ENCODE data around the gene TEC. TPM values are rescaled to one million over a fixed set of nuclear protein-coding genes. Genes with fewer than 3 reads are reported as not detected.
A peak's percentile ranks its signal among the peaks of the same experiment; 100 is the strongest.

Gene TEC
- total RNA-seq, 1 donor from 2014 or later, result 1.8 TPM

DNA sequence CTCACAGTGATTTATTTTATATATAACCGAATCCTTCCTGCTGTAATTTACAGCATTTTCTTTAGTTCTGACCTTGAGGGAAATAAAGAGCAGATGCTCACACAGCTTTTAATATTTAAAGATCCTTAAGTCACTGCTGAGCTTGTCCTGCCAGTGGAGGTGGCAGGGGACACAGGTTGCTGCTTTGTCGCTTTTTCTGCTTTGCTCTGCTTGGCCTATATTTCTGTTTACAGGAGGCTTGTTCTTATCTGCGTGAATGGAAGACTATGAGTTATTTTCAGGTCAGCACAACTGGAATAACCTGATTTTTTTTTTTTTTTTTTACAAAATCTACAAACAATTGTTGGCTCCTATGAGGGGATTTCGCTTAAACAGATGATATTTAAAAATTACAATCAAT, 137.9 kb downstream of the TEC start:
- Mint-ChIP-seq H3K27ac (peak overlapping the region; percentile 78), H3K4me3 (peak overlapping the region; percentile 54), H3K4me1 (ENCODE audit: unreplicated experiment) (peaks cover 28% of the 10 kb centered on the region), H3K9me3 (no peaks in the 10 kb centered on the region), H3K36me3 (peaks cover 4% of the 10 kb centered on the region), H3K27me3 (no peaks in the 10 kb centered on the region)
- DNase-seq (ENCODE audit: extremely low spot score, unreplicated experiment), result no peak
- TF ChIP-seq CTCF (conservative IDR thresholded peaks at IDR 0.05), result no peak

DNA sequence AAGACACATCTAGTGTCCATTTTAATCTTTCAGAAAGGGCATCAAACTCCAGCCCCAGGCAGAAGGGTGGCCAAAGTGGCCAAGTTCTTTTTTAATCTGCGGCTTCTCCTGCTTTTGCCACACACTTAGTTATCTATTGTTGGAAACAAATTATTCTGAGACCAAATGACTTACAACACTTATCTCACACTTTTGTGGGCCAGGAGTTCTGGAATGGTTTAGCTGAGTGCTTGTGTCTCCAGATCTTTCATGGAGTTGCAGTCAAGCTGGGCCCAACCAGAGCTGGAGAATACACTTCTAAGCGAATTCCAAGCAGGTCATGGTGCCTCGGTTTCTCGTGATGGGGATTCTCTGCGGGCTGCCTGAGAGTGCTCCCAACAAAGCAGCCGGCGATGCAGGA, 139.5 kb downstream of the TEC start:
- Mint-ChIP-seq H3K36me3 (peaks cover under 1% of the 10 kb centered on the region), H3K27ac (no peak overlapping the region), H3K27me3 (no peaks in the 10 kb centered on the region), H3K4me1 (ENCODE audit: unreplicated experiment) (peaks cover 28% of the 10 kb centered on the region), H3K9me3 (no peaks in the 10 kb centered on the region), H3K4me3 (no peak overlapping the region)
- no peak for DNase-seq (ENCODE audit: extremely low spot score, unreplicated experiment)
- TF ChIP-seq CTCF (conservative IDR thresholded peaks at IDR 0.05), result no peak

- Mint-ChIP-seq H3K27ac (peak overlapping the region; percentile 27), H3K36me3 (no peaks in the 10 kb centered on the region), H3K4me3 (no peak overlapping the region), H3K4me1 (ENCODE audit: unreplicated experiment) (peaks cover 28% of the 10 kb centered on the region), H3K9me3 (no peaks in the 10 kb centered on the region), H3K27me3 (no peaks in the 10 kb centered on the region)
- TF ChIP-seq CTCF (conservative IDR thresholded peaks at IDR 0.05), result no peak
- no peak for DNase-seq (ENCODE audit: extremely low spot score, unreplicated experiment)
Observed at GRCh38 chr4:48129307-48130014, 140.2 kb downstream of the TEC start.

- H3K4me3 Mint-ChIP-seq, result peak overlapping the region; percentile 59
- H3K27ac Mint-ChIP-seq, result peak overlapping the region; percentile 90
- no peaks in the 10 kb centered on the region for H3K27me3 Mint-ChIP-seq
- H3K4me1 Mint-ChIP-seq (ENCODE audit: unreplicated experiment), result peaks cover 22% of the 10 kb centered on the region
- no peaks in the 10 kb centered on the region for H3K9me3 Mint-ChIP-seq
- H3K36me3 Mint-ChIP-seq, result no peaks in the 10 kb centered on the region
- peak; percentile 71 for TF ChIP-seq CTCF (conservative IDR thresholded peaks at IDR 0.05)
- no peak for DNase-seq (ENCODE audit: extremely low spot score, unreplicated experiment)
Observed at GRCh38 chr4:48127682-48128404, 141.8 kb downstream of the TEC start.

- H3K36me3 Mint-ChIP-seq, result no peaks in the 10 kb centered on the region
- peak overlapping the region; percentile 90 for H3K27ac Mint-ChIP-seq
- no peaks in the 10 kb centered on the region for H3K27me3 Mint-ChIP-seq
- no peaks in the 10 kb centered on the region for H3K9me3 Mint-ChIP-seq
- DNase-seq (ENCODE audit: extremely low spot score, unreplicated experiment), result no peak
- TF ChIP-seq CTCF (conservative IDR thresholded peaks at IDR 0.05), result no peak
- H3K4me1 Mint-ChIP-seq (ENCODE audit: unreplicated experiment), result peaks cover 22% of the 10 kb centered on the region
- H3K4me3 Mint-ChIP-seq, result peak overlapping the region; percentile 59
Observed at GRCh38 chr4:48127231-48127630, 142.4 kb downstream of the TEC start.

Measured in type B pancreatic cell (in vitro differentiated cells).